K562 (cell line): ENCODE results near the gene CLCNKA. TPM values are rescaled to one million over a fixed set of nuclear protein-coding genes. Genes with fewer than 3 reads are reported as not detected.

Experiments
- ATAC-seq: fragments of 200-7000 bp; cut with Tn5 transposase; 3 replicates; pipeline ENCODE4 v1.9.1; 2020; ENCODE audit warnings: moderate library complexity
- BruUV-seq: library from RNA; stranded (reverse); fragments of 400-500 nt; replicated peaks from 2 replicates; lab custom pipeline; 2021; lab: Mats Ljungman, UMichigan
- CTCF ChIA-PET: fragments of 300-600 bp; formaldehyde crosslinking; extraction: SDS; loops from one replicate; lab custom pipeline; 2021; ENCODE audit warnings: low intra/inter-chr PET ratio; lab: Yijun Ruan, JAX
- POLR2A ChIA-PET: fragments of 300-600, 350-650 bp; sonication (Branson Sonifier 250); formaldehyde crosslinking; extraction: SDS; loops from one replicate; lab custom pipeline; 2021; ENCODE audit warnings: antibody characterized with exemption, inconsistent platforms; lab: Yijun Ruan, JAX
- DNase-seq, 4 experiments: peaks; one replicate each; pipeline versions ENCODE4 v3.0.0 to v3.0.0-alpha.2; 2011 to 2018; ENCODE audit warnings: low spot score in 3 of 4, mixed read lengths in 3 of 4; ENCODE audit errors: extremely low read depth in 1 of 4
- FAIRE-seq: peaks from 2 replicates; lab custom pipeline; 2011; peaks lifted over from hg19 to GRCh38; lab: Jason Lieb, UNC
- H2AFZ ChIP-seq: 2 replicates; pipeline ENCODE4 v1.6.0; 2011; ENCODE audit warnings: low read depth, low read length, control low read depth, inconsistent platforms
- H3K27ac ChIP-seq: fragments of 200-600 bp; 3 replicates; pipeline ENCODE4 v1.8.0; 2011; ENCODE audit warnings: low read depth, mild to moderate bottlenecking, control low read depth, inconsistent platforms, low read length, moderate library complexity, mixed read lengths; ENCODE audit errors: extremely low read depth
- H3K27me3 ChIP-seq, 2 experiments: fragments of 300-600 bp in 1 of 2; 2 replicates in 1 of 2; 3 replicates in 1 of 2; pipeline versions ENCODE4 v1.6.0 to v1.8.0; 2011; ENCODE audit warnings: inconsistent platforms in 2 of 2, low read length in 2 of 2, mild to moderate bottlenecking in 1 of 2, mixed read lengths in 1 of 2, moderate library complexity in 1 of 2; ENCODE audit not compliant: control insufficient read depth in 2 of 2, insufficient read depth in 2 of 2
- H3K36me3 ChIP-seq: fragments of 300-600 bp; 3 replicates; pipeline ENCODE4 v1.8.0; 2011; ENCODE audit warnings: mild to moderate bottlenecking, low read length, inconsistent platforms; ENCODE audit not compliant: control insufficient read depth, insufficient read depth
- H3K4me1 ChIP-seq, 2 experiments: fragments of 200-600 bp in 1 of 2; replicated peaks in 1 of 2; 2 replicates in 1 of 2; 3 replicates in 1 of 2; pipeline versions ENCODE4 v1.5.1 to v1.8.0; 2011; ENCODE audit warnings: inconsistent platforms in 2 of 2, low read length in 2 of 2, mild to moderate bottlenecking in 1 of 2, mixed read lengths in 1 of 2, moderate library complexity in 1 of 2; ENCODE audit not compliant: control insufficient read depth in 2 of 2, insufficient read depth in 2 of 2
- H3K4me2 ChIP-seq: 2 replicates; pipeline ENCODE4 v1.6.1; 2011; ENCODE audit warnings: low read length, control low read depth, inconsistent platforms, mixed read lengths; ENCODE audit not compliant: insufficient read depth
- H3K4me3 ChIP-seq: fragments of 200-600 bp; sonication (generic), shearing (Covaris generic); 2 replicates; pipeline ENCODE4 v1.5.1; 2016; ENCODE audit warnings: control low read depth, inconsistent platforms
- H3K79me2 ChIP-seq: fragments of 200-600 bp; 3 replicates; pipeline ENCODE4 v1.8.0; 2011; ENCODE audit warnings: low read length, inconsistent platforms; ENCODE audit not compliant: control insufficient read depth, insufficient read depth
- H3K9ac ChIP-seq, 2 experiments: 2 replicates each; pipeline versions ENCODE4 v1.6.0 to v1.6.1; 2011; ENCODE audit warnings: low read depth in 2 of 2, low read length in 2 of 2, control low read depth in 1 of 2, inconsistent platforms in 1 of 2, mild to moderate bottlenecking in 1 of 2, mixed read lengths in 1 of 2; ENCODE audit not compliant: insufficient read depth in 1 of 2
- H3K9me1 ChIP-seq: one replicate; pipeline ENCODE4 v1.6.0; 2011; ENCODE audit warnings: inconsistent platforms, mild to moderate bottlenecking, low read length, moderate library complexity; ENCODE audit not compliant: control insufficient read depth, insufficient read depth
- H3K9me3 ChIP-seq: replicated peaks from 2 replicates; pipeline ENCODE4 v1.5.1; 2011; ENCODE audit warnings: low read depth, low read length, inconsistent platforms; ENCODE audit not compliant: control insufficient read depth, insufficient read depth
- H4K20me1 ChIP-seq: replicated peaks from 2 replicates; pipeline ENCODE4 v1.6.1; 2011; ENCODE audit warnings: low read length, inconsistent platforms, mixed read lengths; ENCODE audit not compliant: control insufficient read depth, insufficient read depth
- CCAR2 ChIP-seq: fragments of 200-400 bp; formaldehyde crosslinking; IDR thresholded peaks from 2 replicates; pipeline ENCODE4 v1.6.1; 2017; ENCODE audit warnings: mild to moderate bottlenecking, low read depth, low read length
- CHD1 ChIP-seq: fragments of 200-600 bp; sonication (generic); IDR thresholded peaks from one replicate; pipeline ENCODE4 v1.6.1; 2012; ENCODE audit warnings: mild to moderate bottlenecking, moderate library complexity, low read length, inconsistent platforms
- DACH1 ChIP-seq: fragments of 450-650 bp; IDR thresholded peaks from 2 replicates; pipeline ENCODE4 v1.6.1; 2018; ENCODE audit not compliant: partially characterized antibody
- GABPB1 ChIP-seq: sonication (generic); formaldehyde crosslinking; IDR thresholded peaks from 2 replicates; pipeline ENCODE4 v1.8.0; 2022; ENCODE audit warnings: mild to moderate bottlenecking, missing genetic modification reagents
- MEF2A ChIP-seq: IDR thresholded peaks from 2 replicates; pipeline ENCODE4 v1.6.1; 2011; ENCODE audit warnings: low read depth, mild to moderate bottlenecking, low read length, moderate library complexity; ENCODE audit not compliant: control insufficient read depth
- MTA2 ChIP-seq: fragments of 450-650 bp; IDR thresholded peaks from 2 replicates; pipeline ENCODE4 v1.6.1; 2016; ENCODE audit warnings: low read depth
- NFE2 ChIP-seq: IDR thresholded peaks from 2 replicates; pipeline ENCODE4 v1.6.1; 2014; ENCODE audit warnings: antibody characterized with exemption, low read depth
- PTBP1 ChIP-seq: fragments of 200-400 bp; formaldehyde crosslinking; IDR thresholded peaks from 2 replicates; pipeline ENCODE4 v1.6.1; 2017; ENCODE audit warnings: low read depth, low read length
- RAD21 ChIP-seq, 2 experiments: fragments of 250-450 bp in 1 of 2; fragments of 450-650 bp in 1 of 2; sonication (Bioruptor Pico) in 1 of 2; formaldehyde crosslinking in 1 of 2; IDR thresholded peaks in 1 of 2; conservative IDR thresholded peaks in 1 of 2; 2 replicates each; pipeline versions ENCODE4 v1.4.0 to v1.8.0; 2020 to 2022; ENCODE audit warnings: mild to moderate bottlenecking in 2 of 2, moderate library complexity in 1 of 2
- TAF1 ChIP-seq: IDR thresholded peaks from 2 replicates; pipeline ENCODE4 v1.6.1; 2011; ENCODE audit warnings: mild to moderate bottlenecking, low read length, moderate library complexity; ENCODE audit not compliant: insufficient read depth, control insufficient read depth, severe bottlenecking; ENCODE audit errors: extremely low read depth
- TRIM24 ChIP-seq, 2 experiments: fragments of 450-650 bp; IDR thresholded peaks; 2 replicates each; pipeline ENCODE4 v1.6.1; 2016
- ZBTB7A ChIP-seq: IDR thresholded peaks from 2 replicates; pipeline ENCODE4 v1.6.1; 2011; ENCODE audit warnings: low read depth, mild to moderate bottlenecking, low read length, moderate library complexity, borderline replicate concordance; ENCODE audit not compliant: control insufficient read depth
- ZC3H4 ChIP-seq: sonication (generic); formaldehyde crosslinking; IDR thresholded peaks from 2 replicates; pipeline ENCODE4 v1.9.0; 2021; ENCODE audit warnings: missing genetic modification reagents, borderline replicate concordance
- ZMIZ1 ChIP-seq, 2 experiments: fragments of 150-350 bp in 1 of 2; IDR thresholded peaks; 2 replicates each; pipeline ENCODE4 v1.6.1; 2012 to 2016; ENCODE audit warnings: low read depth in 2 of 2, low read length in 2 of 2, mild to moderate bottlenecking in 1 of 2, moderate library complexity in 1 of 2
- WGBS: fragments of 100-300 bp; shearing (Covaris generic); methylation state at CpG from one replicate; pipeline ENCODE4 v1.1.6; 2016; ENCODE audit warnings: low coverage, mixed read lengths; ENCODE audit not compliant: insufficient coverage; ENCODE audit errors: missing lambda C conversion rate; 5-methylcytosine and 5-hydroxymethylcytosine counted together
- in situ Hi-C: fragments of 300-500 bp; cut with MboI; formaldehyde crosslinking; loops from 4 replicates; pipeline ENCODE4 v1.15.0; 2018; ENCODE audit warnings: inconsistent platforms, mixed read lengths
- intact Hi-C: fragments of 100-400 bp; cut with micrococcal nuclease; formaldehyde crosslinking; loops from 2 replicates; pipeline ENCODE4 v1.14.2; 2022
- polyA plus RNA-seq, 8 experiments: library from polyadenylated mRNA; depleted of rRNA in 4 of 8; stranded (reverse) in 5 of 8; unstranded in 3 of 8; fragments of >200 nt; fragmentation: Nextera tagmentation in 2 of 8; fragmentation: Illumina TruSeq in 1 of 8; extraction: Ambion mirVana in 2 of 8; extraction: Trizol in 1 of 8; gene quantifications; 2 replicates each; pipeline versions ENCODE4 v1.2.1 to v1.2.3, GENCODE V29; 2011 to 2014; ENCODE audit warnings: inconsistent platforms in 1 of 8, missing spikeins in 1 of 8
- total RNA-seq, 7 experiments: library from RNA; depleted of rRNA in 6 of 7; stranded (reverse); fragments of >200 nt in 6 of 7; fragmentation: Illumina TruSeq in 2 of 7; extraction: Trizol in 2 of 7; gene quantifications; 2 replicates each; pipeline versions ENCODE4 v1.2.1 to v1.2.3, GENCODE V29; 2011 to 2021; ENCODE audit warnings: low replicate concordance in 1 of 7
- TF ChIP-seq, protein P1 (sequence below): fragments of 450-650 bp; IDR thresholded peaks from 2 replicates; pipeline ENCODE4 v1.6.1; 2016; ENCODE audit warnings: missing biosample characterization, missing genetic modification characterization

Gene CLCNKA
- total and polyA plus RNA-seq, 9 of the 15 experiments (the other 6 are each of a cell fraction or from before 2014, with no cell fraction given): 0.03 to 0.37 (median 0.10) TPM; not detected in 3

DNA sequence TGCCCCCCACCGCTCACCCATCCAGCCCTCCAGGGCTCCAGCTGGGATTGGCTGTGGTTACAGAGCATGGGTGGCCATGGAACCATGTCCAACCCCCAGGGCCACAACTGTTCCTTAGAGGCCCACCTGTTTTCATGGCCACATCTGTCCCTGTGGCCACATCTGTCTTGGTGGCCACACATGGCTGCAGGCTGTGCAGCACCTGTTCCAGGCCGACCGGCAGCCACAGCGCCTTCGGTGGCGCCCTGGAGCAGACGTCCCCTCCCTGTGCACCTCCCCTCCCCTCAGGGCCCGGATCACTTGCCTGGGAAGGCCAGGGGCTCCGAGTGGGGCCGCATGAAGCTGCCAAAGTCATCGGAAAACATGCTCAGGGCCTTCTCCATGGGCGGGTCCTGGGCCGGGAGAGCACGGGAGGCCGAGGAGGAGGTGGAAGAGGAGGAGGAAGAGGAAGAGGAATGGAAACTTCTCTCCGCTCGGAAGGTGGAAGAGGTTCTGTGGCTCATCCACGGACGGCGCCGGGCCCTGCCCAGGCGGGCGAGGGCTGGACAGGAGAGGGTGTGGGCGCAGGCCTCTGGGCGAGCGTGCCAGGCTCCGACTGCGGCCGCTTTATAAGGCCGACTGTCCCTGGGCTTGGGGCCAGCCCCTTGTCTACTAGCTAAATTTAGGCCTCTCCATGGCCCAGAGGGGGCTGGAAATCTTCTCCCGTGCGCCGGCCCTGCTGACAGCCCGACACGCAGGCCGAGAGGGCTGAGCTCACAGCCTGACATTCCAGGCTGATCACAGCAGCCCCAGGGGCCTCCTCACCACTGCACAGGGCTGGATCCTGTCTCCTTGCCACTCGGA is 4.2 kb upstream of the CLCNKA start, which contains the start of gene HSPB7:
HSPB7 (minus strand) TSS at position 583 of the 843 bp plus-strand sequence; CDS start at position 503, 80 bp downstream.
- ATAC-seq: peak; percentile 71
- DNase-seq: peak; percentile 77 to 80 (median 78)
- no peak for TF ChIP-seq CCAR2
- peak; percentile 59; the same call in 1 of the 2 replicates for TF ChIP-seq ZBTB7A
- TF ChIP-seq MEF2A: no peak
- TF ChIP-seq GABPB1: no peak
- TF ChIP-seq CHD1: no peak
- peak in 1 of 2 experiments; percentile 13; a peak in 1 of 4 replicates for TF ChIP-seq RAD21 (CRISPR knock-in tag; conservative IDR thresholded peaks at IDR 0.05 in 1 of 2, IDR thresholded peaks at IDR 0.05 in 1 of 2)
- TF ChIP-seq, protein P1, sequence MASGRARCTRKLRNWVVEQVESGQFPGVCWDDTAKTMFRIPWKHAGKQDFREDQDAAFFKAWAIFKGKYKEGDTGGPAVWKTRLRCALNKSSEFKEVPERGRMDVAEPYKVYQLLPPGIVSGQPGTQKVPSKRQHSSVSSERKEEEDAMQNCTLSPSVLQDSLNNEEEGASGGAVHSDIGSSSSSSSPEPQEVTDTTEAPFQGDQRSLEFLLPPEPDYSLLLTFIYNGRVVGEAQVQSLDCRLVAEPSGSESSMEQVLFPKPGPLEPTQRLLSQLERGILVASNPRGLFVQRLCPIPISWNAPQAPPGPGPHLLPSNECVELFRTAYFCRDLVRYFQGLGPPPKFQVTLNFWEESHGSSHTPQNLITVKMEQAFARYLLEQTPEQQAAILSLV (tag): no peak
- no peak for TF ChIP-seq TAF1
- TF ChIP-seq MTA2: no peak
- 0 out of 4 replicates have a peak, but pooled peaks of 1 of the 2 experiments have one; percentile 57 for TF ChIP-seq TRIM24 (IDR thresholded peaks at IDR 0.05)
- TF ChIP-seq ZC3H4 (CRISPR knock-in tag): no peak
- TF ChIP-seq PTBP1: no peak
- TF ChIP-seq DACH1: no peak
- no peak for TF ChIP-seq ZMIZ1 (IDR thresholded peaks at IDR 0.05; ENCODE audit: low read depth in 2 of 2, low read length in 2 of 2)
- no peak for TF ChIP-seq NFE2

More for the DNA sequence above, 4.2 kb upstream of the CLCNKA start, which contains the start of gene HSPB7:
- peaks cover 2 to 13% of the 10 kb centered on the region in 2 experiments; a peak in 2 of 5 replicates for H3K27me3 ChIP-seq
- peak; percentile 71 for FAIRE-seq
- H3K4me3 ChIP-seq: no peak within 1 kb of the TSS
- H3K9me3 ChIP-seq: no peaks in the 10 kb centered on the region
- H3K9ac ChIP-seq: peak within 1 kb of the TSS in 1 of 2 experiments; percentile 70; a peak in 2 of 4 replicates
- H3K4me1 ChIP-seq: peaks cover 23 to 73% of the 10 kb centered on the region in 2 experiments
- H2AFZ ChIP-seq: peak within 1 kb of the TSS; percentile 69
- ChIA-PET CTCF (no interaction called here), POLR2A (interaction anchor here (0.6 to 1.1 kb wide), 3 partner anchors 8 to 227 kb away, joined by 3 read pairs; no protein-coding TSS in a partner anchor)
- no peaks in the 10 kb centered on the region for H3K79me2 ChIP-seq
- H3K27ac ChIP-seq: no peak within 1 kb of the TSS
- BruUV-seq: no TSS peak
- H4K20me1 ChIP-seq: no peaks in the 10 kb centered on the region
- 55% methylated on average over 32 of the region's 37 CpGs for WGBS
- intact Hi-C loops (no loop called here), in situ Hi-C loops (loop anchor here (10.0 kb wide), 1 partner anchor 47 kb away; no protein-coding TSS in a partner anchor)
- H3K36me3 ChIP-seq: no peaks in the 10 kb centered on the region
- no peaks in the 10 kb centered on the region for H3K9me1 ChIP-seq
- no peak within 1 kb of the TSS for H3K4me2 ChIP-seq
